CD14-positive monocyte (primary cell): ENCODE measurements around the gene SLC25A13. TPM values are rescaled to one million over a fixed set of nuclear protein-coding genes. Genes with fewer than 3 reads are reported as not detected.

ENCODE experiments used
- DNase-seq, 3 donors: peaks; one replicate each; pipeline ENCODE4 v3.0.0-alpha.2; 2011 to 2022
- H2AFZ ChIP-seq: 2 replicates; pipeline ENCODE4 v1.6.0; 2012; ENCODE audit warnings: mild to moderate bottlenecking, low read depth, low read length, inconsistent platforms; ENCODE audit not compliant: insufficient read depth, poor library complexity, severe bottlenecking
- H3K27ac ChIP-seq, 2 donors: 1 replicate in 1 of 2; 2 replicates in 1 of 2; pipeline ENCODE4 v1.5.1; 2012 to 2013; ENCODE audit warnings: low read length in 2 of 2, control low read depth in 1 of 2, inconsistent platforms in 1 of 2, low read depth in 1 of 2, mild to moderate bottlenecking in 1 of 2
- H3K27me3 ChIP-seq, 2 donors: one replicate each; pipeline versions ENCODE4 v1.6.0 to v1.6.1; 2011 to 2013; ENCODE audit warnings: low read length in 2 of 2; ENCODE audit not compliant: control insufficient read depth in 2 of 2, insufficient read depth in 2 of 2
- H3K36me3 ChIP-seq, 2 donors: replicated peaks in 1 of 2; 1 replicate in 1 of 2; 2 replicates in 1 of 2; pipeline versions ENCODE4 v1.5.1 to v1.6.1; 2012 to 2013; ENCODE audit warnings: low read length in 2 of 2, control low read depth in 1 of 2, inconsistent platforms in 1 of 2, mild to moderate bottlenecking in 1 of 2; ENCODE audit not compliant: insufficient read depth in 2 of 2, control insufficient read depth in 1 of 2
- H3K4me1 ChIP-seq, 2 donors: 1 replicate in 1 of 2; 2 replicates in 1 of 2; pipeline versions ENCODE4 v1.5.1 to v1.6.1; 2012 to 2013; ENCODE audit warnings: low read length in 2 of 2, control low read depth in 1 of 2, inconsistent platforms in 1 of 2, mild to moderate bottlenecking in 1 of 2, moderate library complexity in 1 of 2; ENCODE audit not compliant: insufficient read depth in 2 of 2, control insufficient read depth in 1 of 2
- H3K4me2 ChIP-seq: replicated peaks from 2 replicates; pipeline ENCODE3; 2012; ENCODE audit warnings: low read length, moderate library complexity, mild to moderate bottlenecking; ENCODE audit not compliant: poor library complexity, severe bottlenecking; ENCODE audit errors: extremely low read depth
- H3K4me3 ChIP-seq, 3 experiments: fragments of 200-600 bp in 1 of 3; sonication (generic) in 1 of 3; replicated peaks in 1 of 3; 1 replicate in 2 of 3; 2 replicates in 1 of 3; pipeline ENCODE4 v1.5.1; 2011 to 2013; ENCODE audit warnings: low read length in 3 of 3, mild to moderate bottlenecking in 3 of 3, control low read depth in 2 of 3, low read depth in 2 of 3, inconsistent platforms in 1 of 3, moderate library complexity in 1 of 3
- H3K79me2 ChIP-seq: 2 replicates; pipeline ENCODE4 v1.6.0; 2012; ENCODE audit warnings: mild to moderate bottlenecking, control low read depth, inconsistent platforms, low read length, moderate library complexity; ENCODE audit not compliant: insufficient read depth
- H3K9ac ChIP-seq: 2 replicates; pipeline ENCODE4 v1.6.0; 2017; ENCODE audit warnings: low read length, mild to moderate bottlenecking; ENCODE audit not compliant: insufficient read depth, poor library complexity, severe bottlenecking
- H3K9me3 ChIP-seq, 2 donors: replicated peaks in 1 of 2; 1 replicate in 1 of 2; 2 replicates in 1 of 2; pipeline versions ENCODE4 v1.5.1 to v1.6.1; 2012 to 2013; ENCODE audit warnings: low read length in 2 of 2, control low read depth in 1 of 2; ENCODE audit not compliant: control insufficient read depth in 1 of 2, insufficient read depth in 1 of 2
- H4K20me1 ChIP-seq: 2 replicates; pipeline ENCODE4 v1.6.0; 2012; ENCODE audit warnings: mild to moderate bottlenecking, low read length, control low read depth, moderate library complexity; ENCODE audit not compliant: insufficient read depth
- H3K27ac Mint-ChIP-seq, 7 donors: one replicate each; pipeline ENCODE4 v1.8.0; 2020; ENCODE audit warnings: mild to moderate bottlenecking in 7 of 7, mixed read lengths in 7 of 7, moderate library complexity in 6 of 7, inconsistent platforms in 2 of 7
- H3K27me3 Mint-ChIP-seq, 3 donors: one replicate each; pipeline ENCODE4 v1.8.0; 2021 to 2022; ENCODE audit warnings: low read depth in 3 of 3, mild to moderate bottlenecking in 3 of 3, mixed read lengths in 3 of 3, moderate library complexity in 3 of 3, inconsistent platforms in 1 of 3
- H3K36me3 Mint-ChIP-seq, 2 donors: one replicate each; pipeline ENCODE4 v1.8.0; 2020; ENCODE audit warnings: mixed read lengths in 2 of 2, inconsistent platforms in 1 of 2, mild to moderate bottlenecking in 1 of 2
- H3K4me1 Mint-ChIP-seq: one replicate; pipeline ENCODE4 v1.8.0; 2020; ENCODE audit warnings: mild to moderate bottlenecking, mixed read lengths
- H3K4me3 Mint-ChIP-seq, 2 donors: one replicate each; pipeline ENCODE4 v1.8.0; 2020; ENCODE audit warnings: mild to moderate bottlenecking in 2 of 2, mixed read lengths in 2 of 2, moderate library complexity in 1 of 2
- H3K9me3 Mint-ChIP-seq, 7 donors: one replicate each; pipeline ENCODE4 v1.8.0; 2020 to 2022; ENCODE audit warnings: mixed read lengths in 7 of 7, mild to moderate bottlenecking in 6 of 7, moderate library complexity in 6 of 7, inconsistent platforms in 2 of 7
- CTCF ChIP-seq: fragments of 200-600 bp; IDR thresholded peaks from one replicate; pipeline ENCODE4 v1.8.0; 2022; ENCODE audit warnings: antibody characterized with exemption, mild to moderate bottlenecking
- WGBS: methylation state at CpG from one replicate; pipeline ENCODE4 v1.1.5; 2013; ENCODE audit warnings: missing lambda C conversion rate; ENCODE audit not compliant: insufficient coverage; 5-methylcytosine and 5-hydroxymethylcytosine counted together
- intact Hi-C, 2 donors: fragments of 100-400 bp; cut with micrococcal nuclease; formaldehyde crosslinking; loops; one replicate each; pipeline versions ENCODE4 v1.15.0 to v1.15.1; 2023
- polyA plus RNA-seq, 3 donors: library from polyadenylated mRNA; depleted of rRNA in 1 of 3; unstranded in 2 of 3; stranded (reverse) in 1 of 3; fragments of 300-500 nt in 2 of 3; fragments of >200 nt in 1 of 3; fragmentation: Illumina TruSeq in 2 of 3; gene quantifications; 1 replicate in 2 of 3; 2 replicates in 1 of 3; pipeline ENCODE4 v1.2.3, GENCODE V29; 2012 to 2021

The SLC25A13 gene
- polyA plus RNA-seq, 3 donors: 12.7 to 15.7 (median 14.4) TPM

- Histone ChIP-seq H3K27ac (no peak overlapping the region), H3K4me3 (no peak overlapping the region), H4K20me1 (peaks cover 89% of the 10 kb centered on the region), H3K79me2 (peaks cover 81% of the 10 kb centered on the region), H3K9me3 (no peaks in the 10 kb centered on the region), H3K4me1 (peaks cover 13 to 25% of the 10 kb centered on the region in 2 donors), H3K4me2 (no peak overlapping the region), H3K9ac (no peak overlapping the region), H3K27me3 (no peaks in the 10 kb centered on the region), H2AFZ (no peak overlapping the region), H3K36me3 (peaks cover 0 to 9% of the 10 kb centered on the region in 2 donors)
- no peak for DNase-seq
- Mint-ChIP-seq H3K4me1 (peaks cover 37% of the 10 kb centered on the region), H3K36me3 (peaks cover 15 to 33% of the 10 kb centered on the region in 2 donors), H3K4me3 (no peak overlapping the region), H3K27ac (peak overlapping the region in 3 of 7 donors; percentile 27 to 75 (median 72)), H3K9me3 (no peaks in the 10 kb centered on the region), H3K27me3 (no peaks in the 10 kb centered on the region)
- 0% methylated on average over 2 of the region's 3 CpGs for WGBS
- intact Hi-C loops: no loop called here
- no peak for TF ChIP-seq CTCF
These were observed 8.0 kb downstream of the SLC25A13 start for GRCh38 chr7:96313940-96314339.

- peak overlapping the region in 1 of 7 donors; percentile 80 for H3K27ac Mint-ChIP-seq
- TF ChIP-seq CTCF: no peak
- Histone ChIP-seq H3K79me2 (peaks cover 78% of the 10 kb centered on the region), H3K4me2 (no peak overlapping the region), H2AFZ (no peak overlapping the region), H3K36me3 (peaks cover 0 to 9% of the 10 kb centered on the region in 2 donors), H3K27me3 (no peaks in the 10 kb centered on the region), H3K4me3 (no peak overlapping the region), H3K9ac (no peak overlapping the region), H4K20me1 (peaks cover 100% of the 10 kb centered on the region), H3K27ac (no peak overlapping the region), H3K9me3 (no peaks in the 10 kb centered on the region), H3K4me1 (peaks cover 13 to 24% of the 10 kb centered on the region in 2 donors)
- H3K9me3 Mint-ChIP-seq: no peaks in the 10 kb centered on the region
- intact Hi-C loops: no loop called here
- no peaks in the 10 kb centered on the region for H3K27me3 Mint-ChIP-seq
- no peak overlapping the region for H3K4me3 Mint-ChIP-seq
- H3K4me1 Mint-ChIP-seq: peaks cover 42% of the 10 kb centered on the region
- no peak for DNase-seq
- WGBS: 100% methylated on average over 3 of the region's 4 CpGs
- peaks cover 19 to 42% of the 10 kb centered on the region in 2 donors for H3K36me3 Mint-ChIP-seq
These were observed 9.4 kb downstream of the SLC25A13 start for GRCh38 chr7:96312502-96312901.
